ENCODE results near the gene SUSD6. TPM values are rescaled to one million over a fixed set of nuclear protein-coding genes. Genes with fewer than 3 reads are reported as not detected.

SUSD6 gene
- total and polyA plus RNA-seq, 2 donors (not counting 1 experiment from before 2014, with no cell fraction given) = 62.3 to 97.8 TPM

DNA sequence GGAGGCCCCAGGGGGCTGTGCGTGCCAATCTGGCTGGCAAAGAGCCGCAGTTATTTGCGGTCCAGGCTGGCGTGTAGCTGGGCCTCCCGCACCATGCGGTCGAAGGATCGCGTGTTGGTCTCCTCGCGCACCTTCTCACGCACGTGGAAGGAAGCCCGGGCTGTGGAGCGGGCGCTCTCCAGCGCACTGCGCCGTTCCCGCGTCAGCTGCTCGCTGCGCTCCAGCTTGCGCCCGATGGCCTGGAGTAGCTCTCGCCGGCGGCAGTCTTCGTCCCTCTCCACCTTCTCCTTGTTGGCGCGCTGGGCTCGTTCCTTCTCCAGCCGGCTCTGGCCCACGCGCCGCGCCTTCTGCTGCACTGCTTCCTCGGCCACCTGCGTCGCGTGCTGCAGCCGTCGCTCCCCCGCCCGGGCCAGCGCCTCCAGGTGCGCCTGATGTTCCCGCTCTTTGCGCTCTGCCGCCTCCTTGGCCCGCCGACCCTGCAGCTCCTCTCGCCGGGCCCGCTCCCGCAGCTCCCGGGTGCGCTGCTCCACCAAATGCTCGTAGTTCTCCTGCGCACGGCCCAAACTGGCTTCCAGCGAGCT, 39.9 kb upstream of the SUSD6 start:
- peaks cover 21 to 26% of the 10 kb centered on the region in 2 donors for H3K4me1 ChIP-seq (ENCODE audit: control insufficient read depth in 2 of 2, insufficient read depth in 2 of 2, low read length in 2 of 2)
- POLR2A ChIA-PET = no interaction called here
- no peak for DNase-seq
- peak overlapping the region; percentile 41 for H3K4me3 Mint-ChIP-seq
- H3K27ac Mint-ChIP-seq = no peak overlapping the region
- H3K9me3 Mint-ChIP-seq (ENCODE audit: insufficient read depth) = no peaks in the 10 kb centered on the region
- H3K27me3 ChIP-seq (replicated peaks in 1 of 4; ENCODE audit: control extremely low read depth in 1 of 4, control insufficient read depth in 3 of 4, insufficient read depth in 4 of 4, low read length in 3 of 4) = peaks cover 0 to 63% (median 40%) of the 10 kb centered on the region in 4 experiments
- H3K27ac ChIP-seq (ENCODE audit: low read length in 2 of 2) = no peak overlapping the region
- ATAC-seq (ENCODE audit: low read depth) = no peak
- peak overlapping the region; percentile 96 for H3K4me2 ChIP-seq (replicated peaks; ENCODE audit: low read depth, low read length, poor library complexity, severe bottlenecking)
- no peaks in the 10 kb centered on the region for H4K20me1 ChIP-seq (ENCODE audit: control insufficient read depth, insufficient read depth, low read length, poor library complexity, severe bottlenecking)
- H3K9ac ChIP-seq (ENCODE audit: low read length) = no peak overlapping the region
- no peaks in the 10 kb centered on the region for H3K79me2 ChIP-seq (ENCODE audit: control insufficient read depth, insufficient read depth, low read length)
- H3K4me1 Mint-ChIP-seq = peaks cover 12% of the 10 kb centered on the region
- intact Hi-C loops (cut with micrococcal nuclease) = loop anchor here (5.0 kb wide), 1 partner anchor 109 kb away; no protein-coding TSS in a partner anchor
- H3K9me3 ChIP-seq (ENCODE audit: control extremely low read depth in 1 of 3, control insufficient read depth in 2 of 3, insufficient read depth in 1 of 3, low read length in 2 of 3) = peaks cover 0 to 8% (median 0%) of the 10 kb centered on the region in 3 donors
- peak overlapping the region; percentile 38 for H2AFZ ChIP-seq (ENCODE audit: insufficient read depth, low read depth, low read length, poor library complexity, severe bottlenecking)
- H3K36me3 ChIP-seq (replicated peaks in 1 of 2; ENCODE audit: control extremely low read depth in 1 of 2, control insufficient read depth in 1 of 2, extremely low read depth in 1 of 2, insufficient read depth in 2 of 2, low read length in 1 of 2) = no peaks in the 10 kb centered on the region
- TF ChIP-seq, protein P1, sequence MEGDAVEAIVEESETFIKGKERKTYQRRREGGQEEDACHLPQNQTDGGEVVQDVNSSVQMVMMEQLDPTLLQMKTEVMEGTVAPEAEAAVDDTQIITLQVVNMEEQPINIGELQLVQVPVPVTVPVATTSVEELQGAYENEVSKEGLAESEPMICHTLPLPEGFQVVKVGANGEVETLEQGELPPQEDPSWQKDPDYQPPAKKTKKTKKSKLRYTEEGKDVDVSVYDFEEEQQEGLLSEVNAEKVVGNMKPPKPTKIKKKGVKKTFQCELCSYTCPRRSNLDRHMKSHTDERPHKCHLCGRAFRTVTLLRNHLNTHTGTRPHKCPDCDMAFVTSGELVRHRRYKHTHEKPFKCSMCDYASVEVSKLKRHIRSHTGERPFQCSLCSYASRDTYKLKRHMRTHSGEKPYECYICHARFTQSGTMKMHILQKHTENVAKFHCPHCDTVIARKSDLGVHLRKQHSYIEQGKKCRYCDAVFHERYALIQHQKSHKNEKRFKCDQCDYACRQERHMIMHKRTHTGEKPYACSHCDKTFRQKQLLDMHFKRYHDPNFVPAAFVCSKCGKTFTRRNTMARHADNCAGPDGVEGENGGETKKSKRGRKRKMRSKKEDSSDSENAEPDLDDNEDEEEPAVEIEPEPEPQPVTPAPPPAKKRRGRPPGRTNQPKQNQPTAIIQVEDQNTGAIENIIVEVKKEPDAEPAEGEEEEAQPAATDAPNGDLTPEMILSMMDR (IDR thresholded peaks at IDR 0.05) = no peak
- no peak for TF ChIP-seq EZH2 (IDR thresholded peaks at IDR 0.05; ENCODE audit: borderline replicate concordance, insufficient read depth, low read depth, low read length, poor library complexity, severe bottlenecking)
- peaks cover 61% of the 10 kb centered on the region for H3K27me3 Mint-ChIP-seq
- H3K4me3 ChIP-seq (ENCODE audit: control extremely low read depth in 1 of 5, extremely low read depth in 1 of 5, insufficient read depth in 1 of 5, low read depth in 2 of 5, low read length in 4 of 5) = peak overlapping the region in 1 of 5 experiments; percentile 39
- WGBS (ENCODE audit: insufficient coverage) = 23% methylated on average over 62 of the region's 62 CpGs
- CTCF ChIA-PET = interaction anchor here (1.5 to 8.7 kb wide), 3 partner anchors 9 to 330 kb away, joined by 5 to 102 read pairs (median 20); no protein-coding TSS in a partner anchor

Data from B cell (primary cell).